T-helper 17 cell (primary cell): ENCODE results near the gene MAPKAP1. TPM values are rescaled to one million over a fixed set of nuclear protein-coding genes. Genes with fewer than 3 reads are reported as not detected.

Source experiments
- ATAC-seq: fragments of 150-1000 bp; cut with Tn5 transposase; 2 replicates; pipeline ENCODE4 v1.10.0; 2021; ENCODE audit warnings: mild to moderate bottlenecking, moderate library complexity
- DNase-seq, 3 donors: peaks; one replicate each; pipeline versions ENCODE4 v3.0.0 to v3.0.0-alpha.2; 2020 to 2021
- H3K9me3 ChIP-seq: one replicate; pipeline ENCODE4 v1.7.0; 2013; ENCODE audit warnings: low read length, mild to moderate bottlenecking; ENCODE audit not compliant: control insufficient read depth, poor library complexity, severe bottlenecking
- H3K27ac Mint-ChIP-seq: one replicate; pipeline ENCODE4 v1.8.0; 2022; ENCODE audit warnings: mild to moderate bottlenecking, moderate library complexity, mixed read lengths
- H3K27me3 Mint-ChIP-seq: one replicate; pipeline ENCODE4 v1.8.0; 2022; ENCODE audit warnings: mixed read lengths
- H3K36me3 Mint-ChIP-seq: one replicate; pipeline ENCODE4 v1.8.0; 2022; ENCODE audit warnings: low read depth, mixed read lengths
- H3K4me1 Mint-ChIP-seq: one replicate; pipeline ENCODE4 v1.8.0; 2022; ENCODE audit warnings: mild to moderate bottlenecking, mixed read lengths
- H3K4me3 Mint-ChIP-seq: one replicate; pipeline ENCODE4 v1.8.0; 2022; ENCODE audit warnings: mild to moderate bottlenecking, moderate library complexity, mixed read lengths
- total RNA-seq, 4 donors: library from RNA in 2 of 4; stranded (reverse) in 2 of 4; gene quantifications; one replicate each; pipeline ENCODE4 v1.2.3 and lab custom pipeline; 2022 to 2026

The MAPKAP1 gene
- total RNA-seq (10 to 100 TPM; 46.6 to 52.9 TPM), total RNA-seq (lab: John Stamatoyannopoulos, UW) (71.3 to 99.4 reads per million in 2 donors)

DNA sequence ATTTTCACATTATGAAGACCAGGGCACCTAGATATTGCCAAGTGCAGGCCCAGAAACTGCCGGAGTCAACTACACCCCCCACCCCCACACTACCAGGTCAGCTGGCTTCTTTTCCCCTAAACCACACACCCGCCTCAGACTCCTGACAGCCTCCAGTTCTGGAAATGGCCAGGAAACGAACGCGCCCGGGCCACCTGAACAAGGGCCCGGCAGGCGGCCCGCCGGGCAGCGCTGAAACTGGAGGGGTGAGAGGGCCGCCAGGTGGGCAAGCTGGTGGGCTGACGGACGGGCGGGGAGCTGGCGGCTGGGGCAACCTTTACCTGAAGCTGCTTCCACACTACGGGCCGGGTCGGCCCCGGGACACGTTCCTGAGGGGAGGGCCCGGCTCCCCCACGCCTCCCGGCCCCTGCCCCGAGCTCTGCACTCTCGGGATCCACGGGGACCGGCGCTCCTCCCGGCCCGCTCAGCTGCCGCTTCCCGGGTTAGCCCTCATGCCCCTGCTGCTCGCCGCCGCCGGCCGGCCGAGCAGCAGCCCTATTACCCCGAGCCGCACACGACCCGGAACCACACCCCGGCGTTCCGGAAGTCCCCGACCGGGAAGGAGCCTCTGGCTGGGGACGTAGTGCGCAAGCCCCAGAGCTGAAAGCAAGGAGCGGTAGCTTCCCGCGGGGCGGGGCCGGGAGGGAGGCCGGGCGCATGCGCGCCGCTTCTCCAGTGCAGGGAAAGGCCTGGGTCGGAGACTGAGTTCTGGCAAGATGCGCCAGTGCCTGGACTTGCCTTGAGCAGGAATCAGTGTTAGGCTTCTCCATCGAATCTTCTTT is at the start of gene MAPKAP1:
TSS of gene MAPKAP1 (minus strand) at position 558 of the 821 bp plus-strand sequence. CDS start 34,634 bp downstream, outside the sequence.
- peak; percentile 85 to 89 (median 88) for DNase-seq
- peak within 1 kb of the TSS; percentile 69 for H3K27ac Mint-ChIP-seq
- peak; percentile 97 for ATAC-seq
- H3K4me1 Mint-ChIP-seq = peaks cover 29% of the 10 kb centered on the region
- H3K36me3 Mint-ChIP-seq = no peaks in the 10 kb centered on the region
- H3K27me3 Mint-ChIP-seq = peaks cover 6% of the 10 kb centered on the region
- peak within 1 kb of the TSS; percentile 87 for H3K4me3 Mint-ChIP-seq
- no peaks in the 10 kb centered on the region for H3K9me3 ChIP-seq

DNA sequence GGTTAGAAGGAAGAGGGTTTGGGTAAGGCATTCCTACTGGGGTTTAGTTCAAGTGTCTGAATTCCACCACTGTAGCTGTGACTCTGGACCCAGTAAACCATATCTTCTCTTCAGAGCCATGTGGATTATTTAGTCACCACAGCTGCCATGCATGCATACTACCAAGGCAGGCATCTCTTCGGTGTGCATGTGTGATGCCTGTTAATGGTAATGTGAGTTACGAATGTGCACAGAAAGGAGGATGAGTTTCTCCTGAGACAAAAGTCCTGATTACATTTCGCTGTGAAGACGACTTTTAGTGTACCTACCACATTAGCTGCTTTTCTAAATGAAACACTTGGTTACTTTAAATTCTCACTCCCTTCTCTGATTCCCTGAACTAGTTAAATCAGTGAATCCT is 49.5 kb upstream of the MAPKAP1 start:
- no peaks in the 10 kb centered on the region for H3K9me3 ChIP-seq
- ATAC-seq (no peak), DNase-seq (no peak)
- Mint-ChIP-seq H3K27ac (no peak overlapping the region), H3K27me3 (no peaks in the 10 kb centered on the region), H3K36me3 (no peaks in the 10 kb centered on the region), H3K4me3 (no peak overlapping the region), H3K4me1 (peaks cover 5% of the 10 kb centered on the region)

- no peak for DNase-seq
- ATAC-seq = no peak
- H3K4me1 Mint-ChIP-seq = peaks cover 9% of the 10 kb centered on the region
- H3K36me3 Mint-ChIP-seq = no peaks in the 10 kb centered on the region
- no peaks in the 10 kb centered on the region for H3K27me3 Mint-ChIP-seq
- H3K27ac Mint-ChIP-seq = no peak overlapping the region
- no peaks in the 10 kb centered on the region for H3K9me3 ChIP-seq
- H3K4me3 Mint-ChIP-seq = no peak overlapping the region
These were observed 48.3 kb upstream of the MAPKAP1 start for GRCh38 chr9:125755340-125755739.

GRCh38 chr9:125754096-125754495 is 47.1 kb upstream of the MAPKAP1 start:
- H3K4me1 Mint-ChIP-seq = peaks cover 13% of the 10 kb centered on the region
- no peaks in the 10 kb centered on the region for H3K36me3 Mint-ChIP-seq
- H3K27ac Mint-ChIP-seq = no peak overlapping the region
- ATAC-seq (no peak), DNase-seq (no peak)
- no peak overlapping the region for H3K4me3 Mint-ChIP-seq
- H3K27me3 Mint-ChIP-seq = no peaks in the 10 kb centered on the region
- no peaks in the 10 kb centered on the region for H3K9me3 ChIP-seq

- H3K36me3 Mint-ChIP-seq = no peaks in the 10 kb centered on the region
- H3K27ac Mint-ChIP-seq = no peak overlapping the region
- no peaks in the 10 kb centered on the region for H3K9me3 ChIP-seq
- no peak for DNase-seq
- H3K4me1 Mint-ChIP-seq = peaks cover 18% of the 10 kb centered on the region
- no peak for ATAC-seq
- H3K27me3 Mint-ChIP-seq = no peaks in the 10 kb centered on the region
- H3K4me3 Mint-ChIP-seq = no peak overlapping the region
These were observed 45.1 kb upstream of the MAPKAP1 start for GRCh38 chr9:125752070-125752628.

- DNase-seq (no peak), ATAC-seq (no peak)
- H3K9me3 ChIP-seq = no peaks in the 10 kb centered on the region
- Mint-ChIP-seq H3K36me3 (no peaks in the 10 kb centered on the region), H3K27me3 (no peaks in the 10 kb centered on the region), H3K4me3 (no peak overlapping the region), H3K4me1 (peaks cover 20% of the 10 kb centered on the region), H3K27ac (no peak overlapping the region)
These were observed 43.6 kb upstream of the MAPKAP1 start for GRCh38 chr9:125750627-125751011.

DNA sequence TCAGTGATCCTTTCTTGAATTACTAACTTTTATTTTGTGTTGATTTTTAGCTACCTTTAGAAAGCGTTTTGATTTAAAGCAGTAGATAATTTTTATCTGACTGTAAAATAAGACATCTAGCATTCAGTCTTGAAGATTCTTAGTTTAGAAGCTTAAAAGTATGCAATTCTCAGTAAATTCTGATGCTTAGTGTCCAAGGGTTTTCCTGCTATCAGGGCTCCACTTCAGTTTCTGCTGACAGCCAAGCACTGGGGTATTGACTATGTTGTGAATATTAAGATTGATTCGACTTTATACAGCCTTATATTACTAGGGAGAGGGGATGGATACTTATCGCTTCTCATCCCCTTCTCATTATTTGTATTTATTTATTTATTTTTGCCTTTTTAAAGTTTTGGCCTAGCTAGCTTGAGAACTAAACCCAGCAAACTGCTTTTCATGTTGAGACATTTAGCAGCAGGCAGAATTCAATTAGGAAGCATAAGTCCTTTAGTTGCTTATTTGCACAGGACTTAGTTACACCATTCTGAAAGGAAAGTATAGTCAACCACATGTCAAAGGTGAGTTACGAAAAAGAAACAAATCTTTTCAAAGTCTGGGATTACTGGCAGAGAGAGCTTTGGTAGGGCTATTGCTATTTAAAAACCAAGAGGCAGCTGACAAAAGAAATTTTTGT is 43.1 kb upstream of the MAPKAP1 start:
- H3K9me3 ChIP-seq = no peaks in the 10 kb centered on the region
- no peaks in the 10 kb centered on the region for H3K27me3 Mint-ChIP-seq
- H3K27ac Mint-ChIP-seq = no peak overlapping the region
- no peak for DNase-seq
- no peaks in the 10 kb centered on the region for H3K36me3 Mint-ChIP-seq
- H3K4me1 Mint-ChIP-seq = peaks cover 20% of the 10 kb centered on the region
- peak overlapping the region; percentile 69 for H3K4me3 Mint-ChIP-seq
- ATAC-seq = no peak

DNA sequence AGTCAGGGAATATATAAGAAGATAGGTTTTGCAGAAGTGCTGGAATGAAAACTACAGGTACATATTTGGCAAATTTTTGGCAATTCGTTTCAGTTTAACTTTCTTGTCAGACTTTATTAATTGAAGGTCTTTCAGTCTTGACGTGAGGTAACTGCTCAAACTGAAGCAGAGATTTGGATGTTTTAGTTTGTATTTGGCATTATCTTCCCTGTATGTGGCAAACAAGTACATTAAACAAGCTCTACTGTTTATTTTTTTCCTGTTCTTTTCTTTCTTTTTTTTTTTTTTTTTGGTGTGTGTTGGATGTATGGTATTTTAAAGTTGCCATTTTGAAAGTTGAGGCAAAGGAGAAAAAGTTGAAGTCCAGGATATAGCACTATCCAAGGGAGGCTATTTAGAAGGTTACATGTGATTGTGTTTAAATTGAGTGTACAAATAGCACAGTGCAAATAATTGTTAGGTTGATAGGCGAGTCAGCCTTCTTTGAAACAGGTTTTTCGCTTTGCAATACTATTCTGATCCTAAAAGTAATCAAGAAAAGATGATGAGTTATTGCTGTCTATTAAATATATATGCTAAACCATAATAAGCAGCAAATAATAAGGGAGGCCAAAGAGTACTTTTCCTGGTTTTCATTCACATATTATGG is 42.4 kb upstream of the MAPKAP1 start:
- peak overlapping the region; percentile 69 for H3K4me3 Mint-ChIP-seq
- no peaks in the 10 kb centered on the region for H3K9me3 ChIP-seq
- no peak for DNase-seq
- no peak overlapping the region for H3K27ac Mint-ChIP-seq
- peaks cover 20% of the 10 kb centered on the region for H3K4me1 Mint-ChIP-seq
- ATAC-seq = no peak
- no peaks in the 10 kb centered on the region for H3K27me3 Mint-ChIP-seq
- H3K36me3 Mint-ChIP-seq = no peaks in the 10 kb centered on the region

DNA sequence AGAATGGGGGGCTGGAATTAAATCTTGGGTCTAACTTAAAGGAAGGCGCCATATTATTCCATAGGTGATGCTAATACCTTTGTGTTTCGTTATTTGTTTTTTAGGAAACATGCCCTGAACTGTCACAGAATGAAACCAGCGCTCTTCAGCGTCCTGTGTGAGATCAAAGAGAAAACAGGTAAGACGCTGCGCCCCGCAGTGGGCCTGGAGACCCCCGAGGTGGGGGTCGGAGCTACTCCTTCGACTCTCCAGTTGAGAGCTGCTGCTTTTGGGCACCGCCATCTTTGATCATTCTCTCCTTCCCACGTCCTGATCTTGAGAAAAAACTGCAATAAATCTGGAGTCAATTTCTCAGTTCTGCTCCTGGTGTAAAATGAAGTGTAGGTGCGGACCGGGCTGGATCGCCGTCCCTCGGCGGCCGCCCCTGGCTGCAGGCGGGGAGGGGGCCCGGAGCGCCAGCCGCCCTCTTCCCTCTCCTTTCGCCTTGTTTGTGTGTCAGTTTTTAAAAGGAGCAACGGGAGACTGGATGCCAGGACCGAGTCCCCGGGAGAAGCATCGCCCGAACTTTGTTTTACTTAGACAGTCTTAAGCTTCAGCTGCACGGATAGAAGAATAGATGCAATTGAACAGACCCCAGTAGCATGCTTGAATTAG is 41.6 kb upstream of the MAPKAP1 start:
- Mint-ChIP-seq H3K27me3 (no peaks in the 10 kb centered on the region), H3K4me3 (peak overlapping the region; percentile 89), H3K4me1 (peaks cover 20% of the 10 kb centered on the region), H3K27ac (peak overlapping the region; percentile 34), H3K36me3 (no peaks in the 10 kb centered on the region)
- ATAC-seq = no peak
- DNase-seq = no peak
- H3K9me3 ChIP-seq = no peaks in the 10 kb centered on the region

DNA sequence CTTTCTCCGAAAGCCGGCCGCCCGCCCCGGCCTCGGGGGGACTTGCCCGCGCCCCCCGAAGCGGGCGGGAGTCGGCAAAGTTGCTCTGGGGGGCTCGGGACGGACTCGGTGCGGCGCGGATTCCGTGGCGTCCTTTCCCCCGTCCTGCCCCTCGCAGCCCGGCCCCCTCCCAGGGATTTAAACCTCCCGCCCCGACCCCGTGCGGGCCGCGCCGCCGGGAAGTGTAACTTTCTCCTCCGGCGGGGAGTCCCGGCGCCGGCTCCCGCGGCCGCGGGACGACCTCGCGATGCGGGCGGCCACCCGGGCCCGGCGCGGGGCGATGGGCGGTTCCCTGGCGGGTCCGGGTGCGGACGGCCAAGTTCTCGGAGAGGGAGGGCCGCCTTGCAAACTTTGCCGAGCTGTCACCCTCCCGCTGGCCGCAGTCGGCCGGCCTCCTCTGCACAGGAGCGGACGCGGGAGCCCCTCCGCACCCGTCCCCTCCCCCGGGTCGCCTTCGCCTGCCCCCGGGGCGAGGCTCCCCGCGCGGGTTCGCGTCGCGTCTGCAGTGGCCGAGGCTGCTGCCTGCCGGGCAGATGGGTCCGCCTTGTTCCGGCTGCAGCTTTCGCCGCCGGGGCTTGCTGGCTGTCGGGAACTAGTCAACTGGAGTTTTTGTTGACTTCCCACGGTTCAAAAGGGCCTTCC is 40.9 kb upstream of the MAPKAP1 start:
- no peaks in the 10 kb centered on the region for H3K36me3 Mint-ChIP-seq
- DNase-seq = peak; percentile 23 to 32 (median 29)
- H3K9me3 ChIP-seq = no peaks in the 10 kb centered on the region
- no peak for ATAC-seq
- peak overlapping the region; percentile 89 for H3K4me3 Mint-ChIP-seq
- peaks cover 20% of the 10 kb centered on the region for H3K4me1 Mint-ChIP-seq
- H3K27me3 Mint-ChIP-seq = no peaks in the 10 kb centered on the region
- H3K27ac Mint-ChIP-seq = peak overlapping the region; percentile 34

- peak; percentile 18 for ATAC-seq
- DNase-seq = peak; percentile 15 to 61 (median 57)
- H3K4me1 Mint-ChIP-seq = peaks cover 20% of the 10 kb centered on the region
- H3K27ac Mint-ChIP-seq = peak within 1 kb of the TSS; percentile 93
- no peaks in the 10 kb centered on the region for H3K9me3 ChIP-seq
- H3K27me3 Mint-ChIP-seq = no peaks in the 10 kb centered on the region
- peak within 1 kb of the TSS; percentile 96 for H3K4me3 Mint-ChIP-seq
- no peaks in the 10 kb centered on the region for H3K36me3 Mint-ChIP-seq
These were observed 40.2 kb upstream of the MAPKAP1 start, which contains the start of gene PBX3 for GRCh38 chr9:125747053-125747764. Gene PBX3, plus strand, starts transcription at chr9:125747373.

DNA sequence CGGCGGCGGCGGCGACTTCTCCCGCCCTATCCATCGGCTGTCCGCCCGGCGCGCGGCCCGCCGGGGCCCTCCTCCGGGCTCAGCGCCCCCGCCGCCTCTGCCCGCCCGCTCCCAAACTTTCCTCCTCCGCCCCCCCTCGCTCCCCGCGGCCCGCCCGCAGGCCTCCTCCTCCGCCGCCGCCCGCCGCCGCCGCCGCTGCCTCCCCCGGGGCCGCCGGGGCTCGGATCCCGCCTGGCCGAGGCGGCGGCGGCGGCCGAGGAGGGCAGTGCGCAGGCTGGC is 39.7 kb upstream of the MAPKAP1 start:
- no peak for DNase-seq
- Mint-ChIP-seq H3K4me3 (peak overlapping the region; percentile 96), H3K4me1 (peaks cover 20% of the 10 kb centered on the region), H3K27me3 (peaks cover under 1% of the 10 kb centered on the region), H3K36me3 (no peaks in the 10 kb centered on the region), H3K27ac (no peak overlapping the region)
- peak; percentile 17 for ATAC-seq
- no peaks in the 10 kb centered on the region for H3K9me3 ChIP-seq
